ENCODE measurements around the gene SURF6. TPM values are rescaled to one million over a fixed set of nuclear protein-coding genes. Genes with fewer than 3 reads are reported as not detected.
A peak's percentile ranks its signal among the peaks of the same experiment; 100 is the strongest.

SURF6 gene
- total and polyA plus RNA-seq, 7 donors: 13.9 to 43.1 (median 20.1) TPM

- no peak for TF ChIP-seq EP300 (IDR thresholded peaks at IDR 0.05)
- TF ChIP-seq POLR2A (IDR thresholded peaks at IDR 0.05): no peak
- no peak for TF ChIP-seq POLR2AphosphoS5 (IDR thresholded peaks at IDR 0.05)
- no peak for TF ChIP-seq CTCF (IDR thresholded peaks at IDR 0.05)
- H3K4me1 ChIP-seq: peaks cover 0 to 19% (median 14%) of the 10 kb centered on the region in 4 donors
- no peak overlapping the region for H3K4me3 ChIP-seq
- H3K27me3 ChIP-seq: no peaks in the 10 kb centered on the region
- H3K9me3 ChIP-seq: no peaks in the 10 kb centered on the region
- peaks cover 2 to 62% (median 36%) of the 10 kb centered on the region in 4 donors for H3K36me3 ChIP-seq
- 81% methylated on average over 21 of the region's 21 CpGs for WGBS, 2 donors
- H3K27ac ChIP-seq: no peak overlapping the region
- no peak for DNase-seq
- intact Hi-C loops (cut with DNase I): no loop called here
Observed at GRCh38 chr9:133360400-133361393, 24.7 kb upstream of the SURF6 start.

GRCh38 chr9:133359399-133360175 lies 23.6 kb upstream of the SURF6 start:
- Histone ChIP-seq H3K36me3 (peaks cover 0 to 51% (median 29%) of the 10 kb centered on the region in 4 donors), H3K27ac (peak overlapping the region in 1 of 4 donors; percentile 8), H3K4me3 (no peak overlapping the region), H3K9me3 (no peaks in the 10 kb centered on the region), H3K27me3 (no peaks in the 10 kb centered on the region), H3K4me1 (peaks cover 0 to 30% (median 26%) of the 10 kb centered on the region in 4 donors)
- intact Hi-C loops (cut with DNase I): no loop called here
- DNase-seq: no peak
- whole genome bisulfite sequencing, 2 donors: 63 to 77% methylated on average over 20 of the region's 20 CpGs
- TF ChIP-seq POLR2AphosphoS5 (IDR thresholded peaks at IDR 0.05) (peak in 1 of 4 donors; percentile 1), POLR2A (IDR thresholded peaks at IDR 0.05) (no peak)

GRCh38 chr9:133357656-133358055 lies 21.7 kb upstream of the SURF6 start:
- DNase-seq: no peak
- Histone ChIP-seq H3K27ac (no peak overlapping the region), H3K4me1 (peaks cover 0 to 31% (median 27%) of the 10 kb centered on the region in 4 donors), H3K9me3 (no peaks in the 10 kb centered on the region), H3K27me3 (no peaks in the 10 kb centered on the region), H3K4me3 (no peak overlapping the region), H3K36me3 (peaks cover 0 to 45% (median 21%) of the 10 kb centered on the region in 4 donors)
- TF ChIP-seq POLR2AphosphoS5 (IDR thresholded peaks at IDR 0.05) (no peak), EP300 (IDR thresholded peaks at IDR 0.05) (no peak), POLR2A (IDR thresholded peaks at IDR 0.05) (no peak), CTCF (IDR thresholded peaks at IDR 0.05) (no peak)
- intact Hi-C loops (cut with DNase I): no loop called here
- 87 to 92% methylated on average over 14 of the region's 14 CpGs for WGBS, 2 donors

GRCh38 chr9:133356391-133357091 lies 20.6 kb upstream of the SURF6 start, which contains the start of the genes SURF1 and SURF2:
Gene SURF1 (minus strand): TSS chr9:133356487. CDS start chr9:133356453, 34 bp downstream.
Gene SURF2 (plus strand): TSS chr9:133356550. CDS start chr9:133356593, 43 bp downstream.
- no peaks in the 10 kb centered on the region for H3K27me3 ChIP-seq
- intact Hi-C loops (cut with DNase I): loop anchor here (1.0 kb wide), 1 partner anchor 20 kb away; the partner anchor contains the start of genes STKLD1 and SURF4
- TF ChIP-seq POLR2AphosphoS5 (IDR thresholded peaks at IDR 0.05) (peak; percentile 53 to 95 (median 86)), CTCF (IDR thresholded peaks at IDR 0.05) (no peak)
- DNase-seq: peak; percentile 93
- H3K9me3 ChIP-seq: no peaks in the 10 kb centered on the region
- H3K27ac ChIP-seq: peak within 1 kb of the TSS; percentile 69 to 87 (median 78)
- 1% methylated on average over 78 of the region's 78 CpGs for WGBS, 2 donors
- peaks cover 0 to 31% (median 27%) of the 10 kb centered on the region in 4 donors for H3K4me1 ChIP-seq
- H3K4me3 ChIP-seq: peak within 1 kb of the TSS; percentile 62 to 86 (median 75)
- H3K36me3 ChIP-seq: peaks cover 0 to 45% (median 24%) of the 10 kb centered on the region in 4 donors

Data from sigmoid colon (tissue), 7 donors.